ENCODE data around the gene LSM14A. TPM values are rescaled to one million over a fixed set of nuclear protein-coding genes. Genes with fewer than 3 reads are reported as not detected.

LSM14A gene
- total and polyA plus RNA-seq, 2 of the 13 experiments (the other 11 are each of a cell fraction or from before 2014, with no cell fraction given) = 77.0 to 83.6 TPM

GRCh38 chr19:34213283-34213682 lies 41.0 kb downstream of the LSM14A start:
- Histone ChIP-seq H4K20me1 (ENCODE audit: insufficient read depth, low read length) (no peaks in the 10 kb centered on the region), H3K4me1 (ENCODE audit: insufficient read depth, low read length) (no peaks in the 10 kb centered on the region), H2AFZ (ENCODE audit: low read length) (no peak overlapping the region), H3K36me3 (replicated peaks in 1 of 2; ENCODE audit: control insufficient read depth in 1 of 2, insufficient read depth in 2 of 2, low read length in 2 of 2) (peaks cover 8 to 63% of the 10 kb centered on the region in 2 experiments; a peak in 4 of 5 replicates), H3K79me2 (ENCODE audit: insufficient read depth, low read length) (no peaks in the 10 kb centered on the region), H3K4me3 (replicated peaks in 1 of 3; ENCODE audit: insufficient read depth in 1 of 3, low read depth in 2 of 3, low read length in 3 of 3) (no peak overlapping the region), H3K27ac (ENCODE audit: extremely low read length, insufficient read depth, low read length) (no peak overlapping the region), H3K9me3 (ENCODE audit: low read length) (no peaks in the 10 kb centered on the region), H3K27me3 (ENCODE audit: control insufficient read depth in 1 of 2, insufficient read depth in 2 of 2, low read length in 2 of 2) (no peaks in the 10 kb centered on the region), H3K4me2 (ENCODE audit: low read depth, low read length) (no peak overlapping the region), H3K9ac (ENCODE audit: insufficient read depth, low read depth, low read length) (no peak overlapping the region)
- no peak for DNase-seq (ENCODE audit: low spot score)
- ATAC-seq = no peak
- BruUV-seq (replicated peaks) = no TSS peak
- in situ Hi-C loops (cut with HindIII; ENCODE audit: extremely low pct_ligation_motif_present, low pct_unique_long_range_greater_than_20kb) (no loop called here), intact Hi-C loops (cut with micrococcal nuclease; ENCODE audit: unreplicated experiment) (no loop called here)
- no peak for FAIRE-seq
- POLR2A ChIA-PET = no interaction called here
- CTCF ChIA-PET (ENCODE audit: low intra/inter-chr PET ratio, low total read pairs) = no interaction called here
- WGBS (ENCODE audit: low lambda C conversion rate) = 97% methylated on average over 2 of the region's 2 CpGs
- TF ChIP-seq MBD4 (IDR thresholded peaks at IDR 0.05; ENCODE audit: borderline replicate concordance, low read length) (no peak), ZNF660 (CRISPR knock-in tag; IDR thresholded peaks at IDR 0.05; ENCODE audit: borderline replicate concordance, low read depth) (no peak), CREB1 (IDR thresholded peaks at IDR 0.05) (no peak), CREB1 (CRISPR knock-in tag; IDR thresholded peaks at IDR 0.05) (no peak), MAFF (IDR thresholded peaks at IDR 0.05; ENCODE audit: low read depth, low read length) (peak; percentile 86), KMT2A (CRISPR knock-in tag; IDR thresholded peaks at IDR 0.05) (no peak), MAFK (conservative IDR thresholded peaks at IDR 0.05 in 1 of 2, IDR thresholded peaks at IDR 0.05 in 1 of 2; ENCODE audit: low read length in 2 of 2) (peak; percentile 85 to 91), DDIT3 (CRISPR knock-in tag; IDR thresholded peaks at IDR 0.05) (no peak), ZKSCAN1 (IDR thresholded peaks at IDR 0.05; ENCODE audit: low read length) (no peak)

- BruUV-seq (replicated peaks) = no TSS peak
- DNase-seq (ENCODE audit: low spot score) (no peak), ATAC-seq (no peak), FAIRE-seq (no peak)
- intact Hi-C loops (cut with micrococcal nuclease; ENCODE audit: unreplicated experiment) = no loop called here
- ChIA-PET CTCF (ENCODE audit: low intra/inter-chr PET ratio, low total read pairs) (no interaction called here), POLR2A (no interaction called here)
- H3K4me2 ChIP-seq (ENCODE audit: low read depth, low read length) = no peak overlapping the region
- TF ChIP-seq ZNF781 (CRISPR knock-in tag; IDR thresholded peaks at IDR 0.05; ENCODE audit: borderline replicate concordance, not compliant biosample characterization) (no peak), THYN1 (CRISPR knock-in tag; IDR thresholded peaks at IDR 0.05; ENCODE audit: borderline replicate concordance, low read depth) (no peak), PLSCR1 (CRISPR knock-in tag; IDR thresholded peaks at IDR 0.05; ENCODE audit: borderline replicate concordance) (no peak), HNRNPL (IDR thresholded peaks at IDR 0.05; ENCODE audit: low read depth, low read length) (no peak), CCAR2 (optimal IDR thresholded peaks at IDR 0.05; ENCODE audit: low read depth, low read length) (no peak), ZNF747 (CRISPR knock-in tag; IDR thresholded peaks at IDR 0.05; ENCODE audit: borderline replicate concordance) (no peak), HHEX (CRISPR knock-in tag; IDR thresholded peaks at IDR 0.05) (no peak)
- no peaks in the 10 kb centered on the region for H3K79me2 ChIP-seq (ENCODE audit: insufficient read depth, low read length)
- 94% methylated on average over 4 of the region's 4 CpGs for WGBS (ENCODE audit: low lambda C conversion rate)
- H3K27me3 ChIP-seq (ENCODE audit: control insufficient read depth in 1 of 2, insufficient read depth in 2 of 2, low read length in 2 of 2) = no peaks in the 10 kb centered on the region
- no peak overlapping the region for H3K4me3 ChIP-seq (replicated peaks in 1 of 3; ENCODE audit: insufficient read depth in 1 of 3, low read depth in 2 of 3, low read length in 3 of 3)
- H3K27ac ChIP-seq (ENCODE audit: extremely low read length, insufficient read depth, low read length) = no peak overlapping the region
- no peaks in the 10 kb centered on the region for H4K20me1 ChIP-seq (ENCODE audit: insufficient read depth, low read length)
- H3K9me3 ChIP-seq (ENCODE audit: low read length) = no peaks in the 10 kb centered on the region
- no peak overlapping the region for H2AFZ ChIP-seq (ENCODE audit: low read length)
- in situ Hi-C loops (cut with HindIII; ENCODE audit: extremely low pct_ligation_motif_present, low pct_unique_long_range_greater_than_20kb) = no loop called here
- H3K36me3 ChIP-seq (replicated peaks in 1 of 2; ENCODE audit: control insufficient read depth in 1 of 2, insufficient read depth in 2 of 2, low read length in 2 of 2) = peaks cover 8 to 63% of the 10 kb centered on the region in 2 experiments; a peak in 4 of 5 replicates
- no peak overlapping the region for H3K9ac ChIP-seq (ENCODE audit: insufficient read depth, low read depth, low read length)
- H3K4me1 ChIP-seq (ENCODE audit: insufficient read depth, low read length) = no peaks in the 10 kb centered on the region
Measured at GRCh38 chr19:34214040-34214439, 41.7 kb downstream of the LSM14A start.
